HFFc6 (cell line): ENCODE results near the gene MYO15B. TPM values are rescaled to one million over a fixed set of nuclear protein-coding genes. Genes with fewer than 3 reads are reported as not detected.
A peak's percentile ranks its signal among the peaks of the same experiment; 100 is the strongest.

Experiments
- DNase-seq: peaks from one replicate; pipeline ENCODE4 v3.0.0-alpha.2; 2018
- H3K27ac Mint-ChIP-seq: 2 replicates; pipeline ENCODE4 v1.8.0; 2020; ENCODE audit warnings: mild to moderate bottlenecking, mixed read lengths
- H3K27me3 Mint-ChIP-seq: 2 replicates; pipeline ENCODE4 v1.8.0; 2021; ENCODE audit warnings: mild to moderate bottlenecking, moderate library complexity, mixed read lengths; ENCODE audit not compliant: insufficient read depth
- H3K36me3 Mint-ChIP-seq: 2 replicates; pipeline ENCODE4 v1.8.0; 2021; ENCODE audit warnings: low read depth, mixed read lengths
- H3K4me1 Mint-ChIP-seq: 2 replicates; pipeline ENCODE4 v1.8.0; 2020; ENCODE audit warnings: low read depth, mixed read lengths
- H3K4me3 Mint-ChIP-seq: 2 replicates; pipeline ENCODE4 v1.8.0; 2020; ENCODE audit warnings: mild to moderate bottlenecking, moderate library complexity, mixed read lengths
- H3K9me3 Mint-ChIP-seq: 2 replicates; pipeline ENCODE4 v1.8.0; 2020; ENCODE audit warnings: mild to moderate bottlenecking, mixed read lengths
- CTCF ChIP-seq: fragments of 200-600 bp; sonication (generic); IDR thresholded peaks from 2 replicates; pipeline ENCODE4 v1.5.0; 2021; ENCODE audit warnings: antibody characterized with exemption, mild to moderate bottlenecking
- total RNA-seq, 6 experiments: library from RNA; stranded (reverse); fragmentation: NEBNext Ultra II Directional; extraction: Animal tissue kit (Norgen Biotek cat#: 25700); gene quantifications; 2 replicates in 1 of 6; 3 replicates in 5 of 6; pipeline ENCODE4 v1.2.3, GENCODE V29; 2021

MYO15B gene
- total RNA-seq, 6 experiments from 2014 or later = 0.25 to 0.74 (median 0.41) TPM; not detected in 2

GRCh38 chr17:75667825-75668224, 80.2 kb downstream of the MYO15B start:
- Mint-ChIP-seq H3K27ac (no peak overlapping the region), H3K4me1 (peaks cover 26% of the 10 kb centered on the region)

GRCh38 chr17:75668489-75668888, 80.9 kb downstream of the MYO15B start:
- no peaks in the 10 kb centered on the region; the same call in 1 of the 2 replicates for H3K27me3 Mint-ChIP-seq
- H3K4me3 Mint-ChIP-seq = no peak overlapping the region
- no peaks in the 10 kb centered on the region for H3K9me3 Mint-ChIP-seq
- peak overlapping the region; percentile 74 for H3K27ac Mint-ChIP-seq
- H3K4me1 Mint-ChIP-seq = peaks cover 33% of the 10 kb centered on the region
- H3K36me3 Mint-ChIP-seq = peaks cover 19% of the 10 kb centered on the region
- DNase-seq = no peak
- no peak for TF ChIP-seq CTCF

More at GRCh38 chr17:75667825-75668224, 80.2 kb downstream of the MYO15B start:
- no peak overlapping the region for H3K4me3 Mint-ChIP-seq
- H3K36me3 Mint-ChIP-seq = peaks cover 19% of the 10 kb centered on the region
- DNase-seq = no peak
- no peak for TF ChIP-seq CTCF
- no peaks in the 10 kb centered on the region for H3K9me3 Mint-ChIP-seq
- no peaks in the 10 kb centered on the region for H3K27me3 Mint-ChIP-seq

DNA sequence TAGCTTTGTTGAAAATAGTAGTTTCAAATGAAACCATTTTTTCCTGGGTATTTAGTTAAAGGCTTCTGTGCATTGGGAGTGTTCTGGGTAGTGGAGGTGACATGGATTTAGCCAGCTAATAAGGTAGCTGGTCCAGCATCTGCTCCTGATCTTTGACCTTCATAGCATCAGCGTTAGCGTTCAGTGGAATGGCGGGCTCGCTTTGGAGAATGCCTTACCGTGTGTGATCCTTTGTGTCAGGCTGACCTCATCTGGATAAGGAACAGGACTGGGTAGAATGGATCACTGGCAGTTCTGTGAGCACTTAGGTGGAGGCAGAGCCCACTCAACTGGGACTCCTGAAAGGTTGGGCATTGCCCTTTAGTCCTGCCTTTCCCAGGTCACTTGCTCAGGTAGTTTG, 83.3 kb downstream of the MYO15B start:
- Mint-ChIP-seq H3K4me3 (no peak overlapping the region), H3K9me3 (no peaks in the 10 kb centered on the region), H3K4me1 (peaks cover 43% of the 10 kb centered on the region), H3K27ac (peak overlapping the region; percentile 7; the same call in 1 of the 2 replicates), H3K27me3 (no peaks in the 10 kb centered on the region; the same call in 1 of the 2 replicates), H3K36me3 (peaks cover 15% of the 10 kb centered on the region)
- DNase-seq = no peak
- no peak for TF ChIP-seq CTCF

- Mint-ChIP-seq H3K36me3 (peaks cover 15% of the 10 kb centered on the region), H3K4me1 (peaks cover 51% of the 10 kb centered on the region), H3K9me3 (no peaks in the 10 kb centered on the region), H3K27me3 (no peaks in the 10 kb centered on the region; the same call in 1 of the 2 replicates), H3K27ac (no peak overlapping the region; the same call in 1 of the 2 replicates), H3K4me3 (no peak overlapping the region)
- no peak for TF ChIP-seq CTCF
- no peak for DNase-seq
These were observed 84.4 kb downstream of the MYO15B start for GRCh38 chr17:75672011-75672410.

DNA sequence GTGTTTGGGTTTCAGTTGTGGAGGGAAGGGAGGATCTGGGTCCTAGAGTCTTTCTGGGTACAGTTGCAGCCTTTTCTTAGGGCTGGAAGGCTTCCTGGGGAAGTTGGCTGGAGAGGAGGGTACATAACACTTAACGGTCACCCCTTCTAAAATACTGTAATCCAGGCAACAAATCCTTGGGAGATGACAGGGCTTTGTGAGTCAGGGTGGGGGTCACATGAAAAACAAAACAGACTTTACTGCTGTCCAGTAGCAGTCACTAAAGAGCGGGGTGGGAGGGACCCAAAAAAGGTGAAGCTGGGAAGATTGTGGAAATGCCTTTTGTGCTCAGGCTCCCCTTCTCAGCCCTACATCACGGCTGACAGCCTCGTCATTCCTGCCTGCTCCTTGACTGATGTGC, 85.9 kb downstream of the MYO15B start:
- DNase-seq = peak; percentile 50
- H3K4me1 Mint-ChIP-seq = peaks cover 55% of the 10 kb centered on the region
- peaks cover 17% of the 10 kb centered on the region for H3K36me3 Mint-ChIP-seq
- TF ChIP-seq CTCF = no peak
- H3K9me3 Mint-ChIP-seq = no peaks in the 10 kb centered on the region
- peak overlapping the region; percentile 64 for H3K27ac Mint-ChIP-seq
- no peaks in the 10 kb centered on the region; the same call in 1 of the 2 replicates for H3K27me3 Mint-ChIP-seq
- H3K4me3 Mint-ChIP-seq = no peak overlapping the region

Other genes with a start within 250 kb of the MYO15B start
- gene GRB2, start 182.1 kb upstream of the MYO15B start, total RNA-seq = 100 to 1,000 TPM; 104 to 138 (median 116) TPM
- gene TMEM94, start 131.2 kb upstream of the MYO15B start, total RNA-seq = 10 to 100 TPM; 31.7 to 43.9 (median 41.2) TPM
- gene CASKIN2, start 72.3 kb upstream of the MYO15B start, total RNA-seq = 10 to 100 TPM; 17.5 to 25.3 (median 21.5) TPM
- 10 to 100 TPM in 2 of 6 experiments, 1 to 10 TPM in 4; 8.7 to 11.1 (median 9.4) TPM for gene TSEN54, start 71.3 kb upstream of the MYO15B start, total RNA-seq
- under 1 TPM; 0.14 to 0.55 (median 0.46) TPM for gene LLGL2, start 62.1 kb upstream of the MYO15B start, total RNA-seq
- gene SMIM5, start 45.6 kb downstream of the MYO15B start, total RNA-seq = under 1 TPM in 1 of 6 experiments, not detected in 5; 0.09 TPM
- 10 to 100 TPM; 18.7 to 22.6 (median 21.2) TPM for gene RECQL5, start 79.4 kb downstream of the MYO15B start, total RNA-seq
- gene SAP30BP, start 79.5 kb downstream of the MYO15B start, total RNA-seq = 10 to 100 TPM; 68.4 to 81.5 (median 71.4) TPM
- 1 to 10 TPM in 1 of 6 experiments, under 1 TPM in 4, not detected in 1; 0.28 to 1.0 (median 0.76) TPM for gene ITGB4, start 133.7 kb downstream of the MYO15B start, total RNA-seq
- 10 to 100 TPM; 33.8 to 43.2 (median 37.7) TPM for gene GALK1, start 177.4 kb downstream of the MYO15B start, total RNA-seq
- gene UNK, start 197.0 kb downstream of the MYO15B start, total RNA-seq = 10 to 100 TPM; 12.7 to 18.6 (median 16.2) TPM